Head of caudate nucleus (tissue), 42 donors: Measurements from ENCODE around the gene CHN2.
A peak's percentile ranks its signal among the peaks of the same experiment; 100 is the strongest.

Experiments used
- DNase-seq, 42 donors: peaks; one replicate each; pipeline versions ENCODE4 v3.0.0 to v3.0.0-alpha.2; 2020 to 2021; ENCODE audit warnings: mixed read lengths in 7 of 42
- intact Hi-C: fragments of 100-400 bp; cut with DNase I; formaldehyde crosslinking; loops from one replicate; pipeline ENCODE4 v1.15.0; 2022

The CHN2 gene

GRCh38 chr7:29292886-29293658, 98.5 kb downstream of the CHN2 start:
- DNase-seq: peak in 4 of 42 donors; percentile 27 to 40 (median 30)
- intact Hi-C loops: no loop called here

GRCh38 chr7:29296421-29296820, 101.8 kb downstream of the CHN2 start:
- intact Hi-C loops: no loop called here
- no peak for DNase-seq

GRCh38 chr7:29297194-29297890, 102.8 kb downstream of the CHN2 start:
- DNase-seq: no peak
- intact Hi-C loops: no loop called here

- intact Hi-C loops: no loop called here
- DNase-seq: no peak
Observed at GRCh38 chr7:29299086-29299485, 104.5 kb downstream of the CHN2 start.

GRCh38 chr7:29300026-29300480, 105.5 kb downstream of the CHN2 start:
- intact Hi-C loops: no loop called here

GRCh38 chr7:29300649-29301048, 106.1 kb downstream of the CHN2 start:
- intact Hi-C loops: no loop called here
- DNase-seq: no peak

More at GRCh38 chr7:29300026-29300480, 105.5 kb downstream of the CHN2 start:
- no peak for DNase-seq

- intact Hi-C loops: no loop called here
Observed at GRCh38 chr7:29302666-29303395, 108.3 kb downstream of the CHN2 start.

GRCh38 chr7:29304756-29305155, 110.2 kb downstream of the CHN2 start:
- no peak for DNase-seq
- intact Hi-C loops: no loop called here

More at GRCh38 chr7:29302666-29303395, 108.3 kb downstream of the CHN2 start:
- DNase-seq: no peak

GRCh38 chr7:29306319-29306991, 111.9 kb downstream of the CHN2 start:
- intact Hi-C loops: no loop called here

GRCh38 chr7:29308424-29308823, 113.8 kb downstream of the CHN2 start:
- intact Hi-C loops: no loop called here
- DNase-seq: no peak

More at GRCh38 chr7:29306319-29306991, 111.9 kb downstream of the CHN2 start:
- DNase-seq: no peak

- DNase-seq: no peak
- intact Hi-C loops: no loop called here
Observed at GRCh38 chr7:29309041-29309854, 114.7 kb downstream of the CHN2 start.

GRCh38 chr7:29310625-29311024, 116.0 kb downstream of the CHN2 start:
- no peak for DNase-seq
- intact Hi-C loops: no loop called here

GRCh38 chr7:29311314-29311713, 116.7 kb downstream of the CHN2 start:
- intact Hi-C loops: no loop called here
- no peak for DNase-seq

GRCh38 chr7:29314148-29314547, 119.6 kb downstream of the CHN2 start:
- intact Hi-C loops: no loop called here
- DNase-seq: no peak

- DNase-seq: no peak
- intact Hi-C loops: no loop called here
Observed at GRCh38 chr7:29315122-29315891, 120.7 kb downstream of the CHN2 start.

- DNase-seq: no peak
- intact Hi-C loops: no loop called here
Observed at GRCh38 chr7:29315892-29316270, 121.3 kb downstream of the CHN2 start.

- DNase-seq: no peak
- intact Hi-C loops: no loop called here
Observed at GRCh38 chr7:29316926-29317325, 122.4 kb downstream of the CHN2 start.
